SK-N-SH treated with all-trans-retinoic acid at 6 μM for 48 hours (cell line): ENCODE measurements around the gene MFF.

Experiments used
- ATAC-seq: fragments of 200-7000 bp; cut with Tn5 transposase; 3 replicates; pipeline ENCODE4 v1.9.1; 2020; ENCODE audit warnings: mild to moderate bottlenecking, moderate library complexity
- CSDC2 ChIP-seq: fragments of 250-450 bp; sonication (Bioruptor Pico); IDR thresholded peaks from 2 replicates; pipeline ENCODE4 v1.5.0; 2020; ENCODE audit warnings: mild to moderate bottlenecking, moderate library complexity
- CSRNP3 ChIP-seq: fragments of 250-450 bp; sonication (Bioruptor Pico); IDR thresholded peaks from 2 replicates; pipeline ENCODE4 v1.5.1; 2021; ENCODE audit warnings: mild to moderate bottlenecking, moderate library complexity
- ESRRG ChIP-seq: fragments of 250-450 bp; sonication (Bioruptor Pico); IDR thresholded peaks from 2 replicates; pipeline ENCODE4 v1.6.1; 2021; ENCODE audit warnings: mild to moderate bottlenecking
- GLIS3 ChIP-seq: fragments of 250-450 bp; sonication (Bioruptor Pico); IDR thresholded peaks from 2 replicates; pipeline ENCODE4 v1.5.0; 2020; ENCODE audit warnings: mild to moderate bottlenecking, moderate library complexity
- ISL1 ChIP-seq: fragments of 250-450 bp; sonication (Bioruptor Pico); IDR thresholded peaks from 2 replicates; pipeline ENCODE4 v2.1.2; 2022; ENCODE audit warnings: mild to moderate bottlenecking, moderate library complexity
- OSR1 ChIP-seq: fragments of 250-450 bp; sonication (Bioruptor Pico); IDR thresholded peaks from 2 replicates; pipeline ENCODE4 v1.8.0; 2022; ENCODE audit warnings: moderate library complexity, mild to moderate bottlenecking, inconsistent platforms
- PATZ1 ChIP-seq: fragments of 250-450 bp; sonication (Bioruptor Pico); IDR thresholded peaks from 2 replicates; pipeline ENCODE4 v1.8.0; 2020; ENCODE audit warnings: mild to moderate bottlenecking, moderate library complexity, borderline replicate concordance
- PPARA ChIP-seq: fragments of 250-450 bp; sonication (Bioruptor Pico); IDR thresholded peaks from 2 replicates; pipeline ENCODE4 v1.5.0; 2020; ENCODE audit warnings: mild to moderate bottlenecking, borderline replicate concordance
- RARB ChIP-seq: fragments of 250-450 bp; sonication (Bioruptor Pico); IDR thresholded peaks from 2 replicates; pipeline ENCODE4 v1.8.0; 2021; ENCODE audit warnings: mild to moderate bottlenecking, moderate library complexity
- TCF4 ChIP-seq: fragments of 250-450 bp; sonication (Bioruptor Pico); IDR thresholded peaks from 2 replicates; pipeline ENCODE4 v1.8.0; 2021; ENCODE audit warnings: mild to moderate bottlenecking, moderate library complexity, borderline replicate concordance
- TOX ChIP-seq: fragments of 250-450 bp; sonication (Bioruptor Pico); IDR thresholded peaks from 2 replicates; pipeline ENCODE4 v1.8.0; 2021; ENCODE audit warnings: mild to moderate bottlenecking, moderate library complexity, borderline replicate concordance
- TSHZ2 ChIP-seq: fragments of 250-450 bp; sonication (Bioruptor Pico); IDR thresholded peaks from 2 replicates; pipeline ENCODE4 v1.5.0; 2020; ENCODE audit warnings: mild to moderate bottlenecking, moderate library complexity
- ZC3H10 ChIP-seq: fragments of 250-450 bp; sonication (Bioruptor Pico); IDR thresholded peaks from 2 replicates; pipeline ENCODE4 v1.5.1; 2021; ENCODE audit warnings: mild to moderate bottlenecking, moderate library complexity
- ZFP3 ChIP-seq: fragments of 250-450 bp; sonication (Bioruptor Pico); IDR thresholded peaks from 2 replicates; pipeline ENCODE4 v1.5.0; 2020; ENCODE audit warnings: mild to moderate bottlenecking, moderate library complexity
- ZNF565 ChIP-seq: fragments of 450-650 bp; formaldehyde crosslinking; conservative IDR thresholded peaks from 2 replicates; pipeline ENCODE4 v1.5.0; 2020; ENCODE audit warnings: low read depth, mild to moderate bottlenecking, moderate library complexity
- ZNF70 ChIP-seq: fragments of 450-650 bp; formaldehyde crosslinking; IDR thresholded peaks from 2 replicates; pipeline ENCODE4 v1.5.0; 2020; ENCODE audit warnings: mild to moderate bottlenecking, moderate library complexity
- ZNF8 ChIP-seq: fragments of 450-650 bp; formaldehyde crosslinking; IDR thresholded peaks from 2 replicates; pipeline ENCODE4 v1.5.0; 2020; ENCODE audit warnings: mild to moderate bottlenecking, moderate library complexity

The MFF gene

GRCh38 chr2:227394401-227394800 is 69.3 kb downstream of the MFF start (continued):
- TF ChIP-seq GLIS3 (no peak), CSDC2 (CRISPR knock-in tag) (no peak)

- no peak for ATAC-seq
- TF ChIP-seq ISL1 (CRISPR knock-in tag) (no peak), TOX (CRISPR knock-in tag) (no peak), PATZ1 (CRISPR knock-in tag) (no peak), ZNF70 (CRISPR knock-in tag) (no peak)
Measured at GRCh38 chr2:227395556-227395955, 70.5 kb downstream of the MFF start.

GRCh38 chr2:227397562-227397961 is 72.5 kb downstream of the MFF start:
- no peak for ATAC-seq
- TF ChIP-seq ISL1 (CRISPR knock-in tag) (no peak), TOX (CRISPR knock-in tag) (no peak)
- TF ChIP-seq, all 23 proteins: peak for 0

- TF ChIP-seq GLIS3 = no peak
- no peak for TF ChIP-seq ZC3H10
- TF ChIP-seq CSRNP3 = no peak
- no peak for TF ChIP-seq PPARA
- TF ChIP-seq OSR1 (CRISPR knock-in tag) = no peak
- no peak for TF ChIP-seq RARB (CRISPR knock-in tag)
- no peak for TF ChIP-seq CSDC2 (CRISPR knock-in tag)
- no peak for TF ChIP-seq ISL1 (CRISPR knock-in tag)
- no peak for TF ChIP-seq TCF4
- TF ChIP-seq ZFP3 (CRISPR knock-in tag) = no peak
- TF ChIP-seq TOX (CRISPR knock-in tag) = no peak
- TF ChIP-seq ESRRG (CRISPR knock-in tag) = no peak
Measured at GRCh38 chr2:227398684-227399670, 73.9 kb downstream of the MFF start.

GRCh38 chr2:227401550-227401949 is 76.5 kb downstream of the MFF start:
- no peak for TF ChIP-seq ZNF565 (CRISPR knock-in tag)
- TF ChIP-seq, all 23 proteins: peak for 0
- no peak for ATAC-seq

More at GRCh38 chr2:227398684-227399670, 73.9 kb downstream of the MFF start:
- ATAC-seq = no peak

GRCh38 chr2:227402321-227402720 is 77.3 kb downstream of the MFF start:
- TF ChIP-seq TSHZ2 = no peak
- no peak for TF ChIP-seq CSRNP3
- no peak for TF ChIP-seq ZNF8
- no peak for TF ChIP-seq ZC3H10
- no peak for ATAC-seq
